Left hindlimb (tissue), 1 donor: ENCODE data around the gene PLAC8L1.

ENCODE experiments used
- DNase-seq: peaks from one replicate; pipeline ENCODE4 v3.0.0-alpha.2; 2018

The PLAC8L1 gene

DNA sequence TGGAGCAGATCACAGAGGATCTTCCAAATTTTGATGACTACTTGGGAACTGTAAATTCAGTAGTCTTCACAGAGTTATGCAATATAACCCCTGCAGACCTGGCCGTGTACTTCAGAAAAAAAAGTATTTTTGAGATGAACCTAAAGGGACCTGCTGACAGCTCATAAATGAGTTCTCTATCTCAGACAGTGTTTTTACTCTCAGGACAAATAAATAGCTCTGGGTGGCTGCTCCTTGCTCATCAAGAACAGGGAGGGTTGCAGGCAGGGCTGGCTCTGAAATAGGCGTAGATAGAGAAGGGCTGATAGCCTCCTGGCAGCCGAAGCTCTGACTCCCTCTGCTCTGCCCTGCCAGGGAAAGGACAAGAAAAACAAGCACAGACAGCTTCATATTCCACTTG, 64.8 kb downstream of the PLAC8L1 start:
- no peak for DNase-seq

- DNase-seq: no peak
Measured at GRCh38 chr5:146039420-146039819, 66.0 kb downstream of the PLAC8L1 start.

GRCh38 chr5:146034605-146035004, 70.8 kb downstream of the PLAC8L1 start:
- no peak for DNase-seq
